Measurements from ENCODE around the gene CIB1.

DNA sequence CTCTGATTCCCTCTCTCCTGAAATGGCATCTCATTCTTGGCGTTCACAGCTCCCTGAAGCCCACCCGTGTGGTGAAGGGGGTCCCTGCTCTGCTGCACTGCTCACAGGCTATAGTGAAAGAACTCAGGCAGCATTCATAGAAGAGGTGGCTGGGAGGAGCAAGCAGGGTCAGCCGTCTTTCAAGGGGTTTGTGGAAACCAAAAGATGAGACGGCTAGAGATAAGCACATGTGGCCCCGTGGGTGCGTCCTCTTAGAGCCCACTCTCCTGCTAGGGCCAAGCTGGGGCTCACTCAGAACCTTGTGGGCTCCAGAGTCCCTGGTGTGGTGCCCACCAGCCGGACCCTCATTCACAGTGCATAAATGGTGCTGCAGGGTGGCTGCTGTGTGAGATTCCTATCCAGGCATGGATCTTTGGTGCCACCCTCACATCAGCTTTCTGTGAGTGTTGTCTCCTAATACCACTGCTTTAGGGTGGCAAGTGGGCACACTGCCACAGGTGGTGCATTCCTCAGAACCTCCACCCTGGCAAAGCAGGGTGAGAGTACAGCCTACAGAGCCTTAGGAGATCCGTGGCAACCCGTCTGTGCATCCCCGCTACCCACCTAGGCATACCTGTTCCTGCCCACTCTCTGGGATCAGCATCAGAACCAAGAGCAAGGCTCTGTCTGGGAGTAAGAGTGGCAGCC, 43.8 kb downstream of the CIB1 start:
- TF ChIP-seq, protein P1, sequence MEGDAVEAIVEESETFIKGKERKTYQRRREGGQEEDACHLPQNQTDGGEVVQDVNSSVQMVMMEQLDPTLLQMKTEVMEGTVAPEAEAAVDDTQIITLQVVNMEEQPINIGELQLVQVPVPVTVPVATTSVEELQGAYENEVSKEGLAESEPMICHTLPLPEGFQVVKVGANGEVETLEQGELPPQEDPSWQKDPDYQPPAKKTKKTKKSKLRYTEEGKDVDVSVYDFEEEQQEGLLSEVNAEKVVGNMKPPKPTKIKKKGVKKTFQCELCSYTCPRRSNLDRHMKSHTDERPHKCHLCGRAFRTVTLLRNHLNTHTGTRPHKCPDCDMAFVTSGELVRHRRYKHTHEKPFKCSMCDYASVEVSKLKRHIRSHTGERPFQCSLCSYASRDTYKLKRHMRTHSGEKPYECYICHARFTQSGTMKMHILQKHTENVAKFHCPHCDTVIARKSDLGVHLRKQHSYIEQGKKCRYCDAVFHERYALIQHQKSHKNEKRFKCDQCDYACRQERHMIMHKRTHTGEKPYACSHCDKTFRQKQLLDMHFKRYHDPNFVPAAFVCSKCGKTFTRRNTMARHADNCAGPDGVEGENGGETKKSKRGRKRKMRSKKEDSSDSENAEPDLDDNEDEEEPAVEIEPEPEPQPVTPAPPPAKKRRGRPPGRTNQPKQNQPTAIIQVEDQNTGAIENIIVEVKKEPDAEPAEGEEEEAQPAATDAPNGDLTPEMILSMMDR (IDR thresholded peaks at IDR 0.05), result no peak
- no peak for TF ChIP-seq POLR2A (IDR thresholded peaks at IDR 0.05)
